ENCODE results near the gene ARHGAP19.

DNA sequence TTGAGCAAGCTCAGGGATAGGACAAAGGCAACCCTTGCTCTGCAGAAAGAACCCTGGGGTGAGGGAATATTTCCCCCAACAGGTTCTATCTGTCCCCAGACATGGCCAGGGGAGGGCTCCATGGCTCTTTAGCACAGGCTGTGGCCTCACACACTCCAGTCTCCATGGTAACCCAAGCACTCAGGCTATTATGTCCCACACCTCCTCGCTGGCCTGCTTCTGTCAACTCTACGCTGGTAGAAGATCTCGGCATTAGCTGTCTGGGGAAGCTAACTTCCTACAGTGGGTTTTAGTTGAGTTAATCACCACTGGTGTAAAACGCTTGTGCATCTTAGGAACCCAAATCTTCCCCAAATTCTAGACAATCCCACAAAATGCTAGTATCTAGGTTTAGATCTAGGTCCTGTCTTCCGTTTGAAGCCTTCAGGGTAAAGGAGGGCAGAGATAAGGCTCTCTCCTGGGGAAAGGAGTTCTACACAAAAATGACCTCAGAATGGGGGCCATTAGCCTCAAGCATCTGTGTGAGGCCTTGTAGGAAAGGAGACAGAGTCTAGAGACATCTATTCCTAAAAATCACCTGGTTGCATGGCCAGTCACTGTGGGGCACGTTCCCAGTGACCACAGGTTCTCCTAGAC is 70.0 kb downstream of the ARHGAP19 start:
- TF ChIP-seq, protein P1, sequence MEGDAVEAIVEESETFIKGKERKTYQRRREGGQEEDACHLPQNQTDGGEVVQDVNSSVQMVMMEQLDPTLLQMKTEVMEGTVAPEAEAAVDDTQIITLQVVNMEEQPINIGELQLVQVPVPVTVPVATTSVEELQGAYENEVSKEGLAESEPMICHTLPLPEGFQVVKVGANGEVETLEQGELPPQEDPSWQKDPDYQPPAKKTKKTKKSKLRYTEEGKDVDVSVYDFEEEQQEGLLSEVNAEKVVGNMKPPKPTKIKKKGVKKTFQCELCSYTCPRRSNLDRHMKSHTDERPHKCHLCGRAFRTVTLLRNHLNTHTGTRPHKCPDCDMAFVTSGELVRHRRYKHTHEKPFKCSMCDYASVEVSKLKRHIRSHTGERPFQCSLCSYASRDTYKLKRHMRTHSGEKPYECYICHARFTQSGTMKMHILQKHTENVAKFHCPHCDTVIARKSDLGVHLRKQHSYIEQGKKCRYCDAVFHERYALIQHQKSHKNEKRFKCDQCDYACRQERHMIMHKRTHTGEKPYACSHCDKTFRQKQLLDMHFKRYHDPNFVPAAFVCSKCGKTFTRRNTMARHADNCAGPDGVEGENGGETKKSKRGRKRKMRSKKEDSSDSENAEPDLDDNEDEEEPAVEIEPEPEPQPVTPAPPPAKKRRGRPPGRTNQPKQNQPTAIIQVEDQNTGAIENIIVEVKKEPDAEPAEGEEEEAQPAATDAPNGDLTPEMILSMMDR (conservative IDR thresholded peaks at IDR 0.05 in 1 of 2, IDR thresholded peaks at IDR 0.05 in 1 of 2; ENCODE audit: extremely low read depth in 1 of 2, insufficient read depth in 1 of 2, low read depth in 1 of 2, low read length in 2 of 2), result no peak
- TF ChIP-seq EZH2 (IDR thresholded peaks at IDR 0.05; ENCODE audit: borderline replicate concordance, low read length), result no peak
